Colon (tissue), 2 donors: Measurements from ENCODE around the gene RNF215.
"Not testable (repeated sequence)": the region's sequence is repeated elsewhere in the genome, so short reads cannot be mapped to it uniquely, and the experiment has no call there.

Experiments
- FAIRE-seq: peaks from 2 replicates; lab custom pipeline; 2012; peaks lifted over from hg19 to GRCh38; lab: Jason Lieb, UNC
- donor health status: control.
- donor health status: control.

The RNF215 gene

GRCh38 chr22:30420347-30421125 is 33.3 kb upstream of the RNF215 start:
- no peak for FAIRE-seq

DNA sequence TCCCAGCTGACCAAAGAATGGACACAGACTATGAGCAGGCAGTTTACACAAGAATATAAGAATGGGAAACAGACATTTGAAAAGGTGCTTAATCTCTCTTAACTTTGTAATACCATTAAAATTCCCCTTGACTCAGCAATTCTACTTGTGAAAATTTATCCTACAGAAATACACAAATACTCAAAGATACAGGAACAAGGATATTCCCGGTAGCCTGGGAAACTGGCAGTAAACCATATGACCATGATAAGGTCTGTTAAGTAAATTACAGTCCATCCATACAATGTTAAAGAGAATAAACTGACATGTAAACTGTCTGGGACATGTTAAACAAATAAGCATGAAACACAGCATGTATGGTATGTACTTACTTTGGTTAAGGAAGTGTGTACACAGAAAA is 29.6 kb upstream of the RNF215 start:
- FAIRE-seq: no peak

- FAIRE-seq: no peak
Observed at GRCh38 chr22:30416403-30416802, 29.2 kb upstream of the RNF215 start.

GRCh38 chr22:30414525-30415047 is 27.4 kb upstream of the RNF215 start:
- FAIRE-seq: no peak

- no peak for FAIRE-seq
Observed at GRCh38 chr22:30413745-30414524, 26.7 kb upstream of the RNF215 start.

GRCh38 chr22:30413001-30413400 is 25.8 kb upstream of the RNF215 start:
- no peak for FAIRE-seq

DNA sequence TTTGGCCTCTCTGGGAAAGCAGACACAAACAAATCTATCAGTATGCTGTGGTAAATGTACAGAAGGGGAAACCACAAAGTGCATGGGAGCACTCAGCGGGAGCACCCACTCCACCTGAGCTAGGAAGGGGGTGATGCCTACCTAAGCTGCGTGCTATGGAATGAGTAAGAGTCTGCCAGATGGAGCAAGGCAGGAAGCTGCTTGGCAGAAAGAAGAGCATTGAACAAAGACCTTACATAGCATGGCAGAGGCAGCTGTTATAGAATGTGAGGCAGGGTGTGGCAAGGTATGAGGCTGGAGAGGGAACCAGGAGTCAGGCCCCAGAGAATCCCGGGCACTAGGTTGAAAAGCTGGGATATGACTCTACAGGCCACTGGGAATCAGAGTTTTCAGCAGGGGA is 24.6 kb upstream of the RNF215 start:
- no peak for FAIRE-seq

- FAIRE-seq: no peak
Observed at GRCh38 chr22:30408388-30409102, 21.3 kb upstream of the RNF215 start.

DNA sequence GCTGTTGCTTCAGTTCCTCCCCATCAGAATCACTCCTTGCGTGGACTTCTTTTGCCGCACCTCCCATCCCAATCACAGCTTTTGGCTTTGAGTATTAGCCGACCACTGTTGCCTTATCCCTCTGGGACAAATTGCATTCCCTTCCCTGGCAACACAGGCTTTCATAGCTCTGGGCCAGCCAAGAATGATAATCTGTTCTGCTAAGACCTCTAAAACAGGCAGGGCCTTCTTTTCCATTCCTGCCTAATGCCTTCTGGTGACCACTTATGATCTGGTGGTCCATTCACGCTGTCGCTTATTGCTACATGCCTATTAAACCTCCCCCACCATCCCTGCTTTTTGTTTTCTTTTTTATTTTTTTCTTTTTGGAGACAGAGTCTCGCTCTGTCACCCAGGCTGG is 19.2 kb upstream of the RNF215 start:
- no peak for FAIRE-seq

- no peak for FAIRE-seq
Observed at GRCh38 chr22:30405731-30406130, 18.5 kb upstream of the RNF215 start.

DNA sequence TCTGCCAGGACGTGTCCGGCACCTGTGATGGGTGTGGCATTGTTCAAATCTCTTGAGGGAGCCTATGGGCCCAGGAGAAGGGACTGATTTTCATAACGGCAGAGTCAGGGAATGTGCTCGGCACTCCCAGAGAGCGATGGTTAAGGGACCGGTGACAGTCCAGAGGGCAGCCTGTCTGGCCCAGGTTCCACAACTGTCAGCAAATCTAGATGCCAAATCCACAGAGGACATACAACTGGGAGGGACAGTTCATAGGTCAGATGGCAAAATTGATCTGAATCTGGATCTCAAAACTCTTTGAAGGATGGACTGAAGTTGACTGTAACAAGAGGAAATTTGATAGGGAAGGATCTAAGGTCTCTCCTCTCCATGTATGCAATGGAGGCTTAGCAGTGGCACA is 17.1 kb upstream of the RNF215 start:
- no peak for FAIRE-seq

DNA sequence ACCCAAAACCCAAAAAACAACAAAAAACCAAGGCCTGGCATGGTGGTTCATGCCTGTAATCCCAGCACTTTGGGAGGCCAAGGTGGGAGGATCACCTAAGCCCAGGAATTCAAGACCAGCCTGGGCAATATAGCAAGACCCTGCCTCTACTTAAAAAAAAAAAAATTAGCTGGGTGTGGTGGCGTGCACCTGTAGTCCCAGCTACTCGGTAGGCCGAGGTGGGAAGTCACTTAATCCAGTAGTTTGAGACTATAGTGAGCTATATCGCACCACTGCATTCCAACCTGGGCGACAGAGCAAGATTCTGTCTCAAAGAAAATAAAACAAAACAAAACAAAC is 15.5 kb upstream of the RNF215 start:
- not testable (repeated sequence) for FAIRE-seq

DNA sequence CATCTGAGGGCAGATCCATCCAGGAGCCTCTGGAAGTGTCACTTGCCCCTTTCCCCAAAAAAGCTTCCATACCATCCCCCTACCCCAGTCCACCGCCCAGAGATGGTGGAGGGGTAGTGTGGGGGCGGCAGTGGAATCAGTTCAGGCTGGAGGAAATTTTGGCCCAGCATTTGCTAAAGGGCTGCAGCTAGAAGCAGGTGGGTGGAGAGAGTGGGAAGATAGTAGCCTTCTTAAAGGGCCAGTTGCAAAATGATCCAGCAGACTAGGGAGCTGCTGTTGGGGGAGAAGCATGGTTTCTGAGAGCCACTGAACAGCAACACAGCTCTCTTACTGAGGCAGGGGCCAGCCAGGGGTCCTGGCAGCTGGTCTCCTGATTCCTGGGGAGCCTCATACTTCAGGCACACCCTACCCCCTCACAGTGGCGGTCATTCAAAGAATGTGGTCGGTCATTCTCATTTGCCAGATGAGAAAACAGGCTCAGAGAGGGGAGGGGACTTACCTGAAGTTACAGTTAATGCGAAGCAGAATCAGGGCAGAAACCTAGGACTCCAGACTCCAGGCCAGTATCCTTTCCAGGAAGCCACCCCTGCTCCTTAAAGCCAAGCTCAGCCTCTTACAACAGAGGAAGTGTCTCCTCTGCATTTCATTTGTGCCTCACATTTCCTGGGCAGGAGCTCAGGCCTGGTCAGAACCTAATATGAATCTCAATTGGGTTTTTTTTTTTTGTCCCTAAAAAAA is 15.0 kb upstream of the RNF215 start:
- FAIRE-seq: no peak

GRCh38 chr22:30401024-30401423 is 13.8 kb upstream of the RNF215 start:
- not testable (repeated sequence) for FAIRE-seq

GRCh38 chr22:30400159-30400558 is 12.9 kb upstream of the RNF215 start:
- FAIRE-seq: no peak

GRCh38 chr22:30399718-30400117 is 12.5 kb upstream of the RNF215 start:
- no peak for FAIRE-seq

DNA sequence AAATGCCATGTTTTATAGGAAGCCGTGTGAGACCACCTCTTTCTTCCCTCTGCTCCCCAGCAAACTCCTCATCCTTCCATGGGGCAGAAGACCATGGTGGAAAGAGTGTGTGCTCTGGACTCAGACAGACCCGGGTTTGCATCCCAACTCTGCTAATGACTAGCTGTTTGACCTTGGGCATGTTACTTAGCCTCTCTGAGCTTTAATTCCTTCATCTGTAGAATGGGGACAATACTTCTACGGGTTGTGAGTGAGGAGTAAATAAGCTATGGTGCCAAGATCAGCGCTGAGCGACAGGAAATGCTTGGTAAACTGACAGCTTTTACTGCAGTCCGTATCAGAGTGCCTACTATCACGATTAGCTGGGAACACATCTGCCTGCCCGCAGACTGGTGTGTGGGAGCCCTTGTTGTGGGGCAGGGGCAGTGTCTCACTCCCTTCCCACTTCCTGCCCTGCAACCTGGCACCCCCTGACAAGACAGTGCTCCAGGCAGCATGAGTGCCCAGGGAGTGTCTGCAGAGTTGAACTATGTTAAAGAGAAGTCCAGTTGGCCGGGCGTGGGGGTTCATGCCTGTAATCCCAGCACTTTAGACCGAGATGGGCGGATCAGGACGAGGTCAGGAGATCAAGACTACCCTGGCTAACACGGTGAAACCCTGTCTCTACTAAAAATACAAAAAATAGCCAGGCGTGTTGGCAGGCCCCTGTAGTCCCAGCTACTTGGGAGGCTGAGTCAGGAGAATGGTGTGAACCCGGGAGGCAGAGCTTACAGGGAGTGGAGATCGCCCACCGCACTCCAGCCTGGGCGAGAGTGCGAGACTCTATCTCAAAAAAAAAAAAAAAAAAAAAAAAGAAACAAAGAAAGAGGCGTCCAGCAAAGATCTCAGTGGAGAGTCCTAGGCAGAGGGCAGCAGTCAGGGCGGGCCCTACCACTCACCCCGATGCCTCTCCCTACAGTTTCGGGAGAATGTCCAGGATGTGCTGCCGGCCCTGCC is 11.8 kb upstream of the RNF215 start:
- FAIRE-seq: no peak

GRCh38 chr22:30397656-30398635 is 10.7 kb upstream of the RNF215 start:
- FAIRE-seq: no peak

- FAIRE-seq: no peak
Observed at GRCh38 chr22:30396871-30397655, 9.9 kb upstream of the RNF215 start, which contains the start of gene SEC14L2. Gene SEC14L2 (plus strand): TSS chr22:30397018. CDS start chr22:30397117, 99 bp downstream.
